LNCaP clone FGC (cell line): ENCODE measurements around the gene RBM28.

ENCODE experiments used
- DNase-seq: peaks from one replicate; pipeline ENCODE4 v3.0.0-alpha.2; 2011; ENCODE audit warnings: low read depth
- H3K4me3 ChIP-seq: 2 replicates; pipeline ENCODE4 v1.5.1; 2011; ENCODE audit warnings: mild to moderate bottlenecking, low read depth, low read length, control low read depth
- TF ChIP-seq, protein P1 (sequence below): IDR thresholded peaks from 2 replicates; pipeline ENCODE4 v1.5.1; 2012; ENCODE audit warnings: mild to moderate bottlenecking; ENCODE audit not compliant: control insufficient read depth, insufficient read depth; ENCODE audit errors: extremely low read depth

Gene RBM28

DNA sequence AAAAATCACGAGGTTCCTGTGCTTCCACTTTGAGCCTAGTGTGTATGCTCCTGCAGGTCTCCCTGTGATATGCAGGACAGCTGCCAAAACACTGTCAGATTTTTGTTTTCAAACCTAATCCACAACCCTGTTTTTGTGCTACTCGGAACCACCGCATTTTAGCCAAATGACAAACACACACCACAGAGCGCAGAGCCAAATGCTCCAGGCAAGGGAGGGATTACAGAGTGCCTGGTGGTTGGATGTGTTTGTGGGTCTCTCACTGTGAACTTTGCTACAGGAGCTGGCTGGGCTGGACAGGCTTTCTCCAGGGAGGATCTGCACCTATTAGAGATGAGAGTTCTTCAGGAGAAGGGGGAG, 5.7 kb upstream of the RBM28 start:
- no peak overlapping the region for H3K4me3 ChIP-seq
- TF ChIP-seq, protein P1, sequence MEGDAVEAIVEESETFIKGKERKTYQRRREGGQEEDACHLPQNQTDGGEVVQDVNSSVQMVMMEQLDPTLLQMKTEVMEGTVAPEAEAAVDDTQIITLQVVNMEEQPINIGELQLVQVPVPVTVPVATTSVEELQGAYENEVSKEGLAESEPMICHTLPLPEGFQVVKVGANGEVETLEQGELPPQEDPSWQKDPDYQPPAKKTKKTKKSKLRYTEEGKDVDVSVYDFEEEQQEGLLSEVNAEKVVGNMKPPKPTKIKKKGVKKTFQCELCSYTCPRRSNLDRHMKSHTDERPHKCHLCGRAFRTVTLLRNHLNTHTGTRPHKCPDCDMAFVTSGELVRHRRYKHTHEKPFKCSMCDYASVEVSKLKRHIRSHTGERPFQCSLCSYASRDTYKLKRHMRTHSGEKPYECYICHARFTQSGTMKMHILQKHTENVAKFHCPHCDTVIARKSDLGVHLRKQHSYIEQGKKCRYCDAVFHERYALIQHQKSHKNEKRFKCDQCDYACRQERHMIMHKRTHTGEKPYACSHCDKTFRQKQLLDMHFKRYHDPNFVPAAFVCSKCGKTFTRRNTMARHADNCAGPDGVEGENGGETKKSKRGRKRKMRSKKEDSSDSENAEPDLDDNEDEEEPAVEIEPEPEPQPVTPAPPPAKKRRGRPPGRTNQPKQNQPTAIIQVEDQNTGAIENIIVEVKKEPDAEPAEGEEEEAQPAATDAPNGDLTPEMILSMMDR = no peak
- DNase-seq = no peak

DNA sequence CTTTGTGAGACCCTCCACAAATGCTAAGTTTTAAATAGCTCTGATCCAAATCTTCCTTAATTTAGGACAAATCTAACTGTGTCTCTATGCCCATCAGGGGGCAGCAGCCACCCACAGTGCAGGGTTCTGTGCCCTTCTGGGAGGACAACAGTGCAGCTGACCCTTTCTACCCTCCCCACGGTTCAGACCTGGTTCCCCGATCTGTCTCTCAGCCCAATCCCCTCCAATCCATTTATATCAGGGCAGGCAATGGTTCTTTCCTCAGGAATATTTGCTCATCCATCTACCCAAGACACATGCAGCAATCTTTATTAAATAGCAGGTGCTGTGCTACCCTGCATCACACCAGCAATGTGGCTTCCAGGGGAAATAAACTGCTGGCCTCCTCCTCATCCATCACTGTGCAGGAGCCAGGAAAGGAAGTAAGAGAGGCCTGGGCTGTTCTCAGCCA, 4.0 kb upstream of the RBM28 start:
- no peak overlapping the region for H3K4me3 ChIP-seq
- TF ChIP-seq, protein P1 = peak; percentile 88
- DNase-seq = peak; percentile 8

DNA sequence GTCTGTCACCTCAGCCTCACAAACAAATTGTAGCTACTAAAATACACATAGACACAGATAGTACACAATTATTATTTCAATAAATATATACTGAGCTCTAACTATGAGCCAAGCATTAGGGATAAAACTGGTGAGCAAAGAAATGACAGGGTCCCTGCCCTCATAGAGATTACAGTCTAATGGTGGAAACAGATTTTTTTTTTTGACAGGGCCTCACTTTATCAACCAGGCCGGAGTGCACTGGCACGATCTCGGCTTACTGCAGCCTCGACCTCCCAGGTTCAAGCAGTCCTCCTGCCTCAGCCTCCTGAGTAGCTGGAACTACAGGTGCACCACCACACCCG, 695 bp upstream of the RBM28 start:
- no peak overlapping the region for H3K4me3 ChIP-seq
- no peak for DNase-seq
- TF ChIP-seq, protein P1 = no peak

DNA sequence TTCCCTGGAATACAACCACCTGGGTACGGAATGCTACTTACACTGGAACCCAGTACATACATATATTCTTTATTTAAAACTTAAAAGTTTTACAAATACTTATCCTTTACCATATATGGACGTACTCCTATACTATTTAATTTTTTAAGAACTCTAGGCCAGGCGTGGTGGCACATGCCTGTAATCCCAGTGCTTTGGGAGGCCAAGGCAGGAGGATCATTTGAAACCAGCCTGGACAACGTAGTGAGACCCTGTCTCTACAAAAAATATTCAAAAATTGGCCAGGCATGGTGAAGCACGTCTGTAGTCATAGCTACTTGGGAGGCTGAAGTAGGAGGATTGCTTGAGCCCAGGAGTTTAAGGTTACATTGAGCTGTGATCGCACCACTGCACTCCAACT, 2.0 kb downstream of the RBM28 start:
- TF ChIP-seq, protein P1 = no peak
- peak overlapping the region; percentile 92; the same call in 1 of the 2 replicates for H3K4me3 ChIP-seq
- no peak for DNase-seq

DNA sequence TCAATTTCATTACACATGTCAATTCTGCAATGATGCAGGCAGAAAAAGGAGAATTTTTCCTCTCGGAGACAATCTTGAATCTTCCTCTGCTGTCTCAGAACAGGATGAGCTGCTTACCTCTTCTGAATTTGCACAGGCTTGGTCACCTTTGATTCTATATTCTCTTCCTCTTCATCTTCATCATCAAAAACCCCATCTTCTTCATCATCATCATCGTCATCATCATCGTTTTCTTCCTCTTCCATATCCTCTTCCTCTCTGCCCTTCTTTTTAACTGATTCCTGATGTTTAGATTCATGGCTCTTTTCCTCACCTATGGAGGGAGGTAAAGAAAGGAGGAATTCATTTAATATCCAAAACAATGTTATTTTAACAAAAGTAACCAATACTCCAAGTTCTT, 8.0 kb downstream of the RBM28 start:
- no peak for DNase-seq
- TF ChIP-seq, protein P1 = no peak
- H3K4me3 ChIP-seq = no peak overlapping the region

DNA sequence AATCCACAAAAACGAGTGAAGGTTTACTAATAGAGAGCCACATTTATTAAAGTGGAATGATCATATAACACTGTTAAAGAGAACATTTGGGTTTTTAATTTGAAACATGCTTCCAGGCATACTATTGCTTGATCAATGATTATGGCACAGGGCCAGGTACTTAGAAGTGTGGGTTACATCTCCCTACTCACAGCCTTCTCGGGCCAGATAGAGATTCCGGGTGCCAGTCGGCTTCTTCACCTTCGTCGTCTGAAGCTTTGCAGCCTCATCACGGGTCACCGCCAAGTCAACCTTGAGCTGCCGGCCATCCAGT, 19.4 kb downstream of the RBM28 start:
- no peak for DNase-seq
- TF ChIP-seq, protein P1 = no peak
- no peak overlapping the region for H3K4me3 ChIP-seq

DNA sequence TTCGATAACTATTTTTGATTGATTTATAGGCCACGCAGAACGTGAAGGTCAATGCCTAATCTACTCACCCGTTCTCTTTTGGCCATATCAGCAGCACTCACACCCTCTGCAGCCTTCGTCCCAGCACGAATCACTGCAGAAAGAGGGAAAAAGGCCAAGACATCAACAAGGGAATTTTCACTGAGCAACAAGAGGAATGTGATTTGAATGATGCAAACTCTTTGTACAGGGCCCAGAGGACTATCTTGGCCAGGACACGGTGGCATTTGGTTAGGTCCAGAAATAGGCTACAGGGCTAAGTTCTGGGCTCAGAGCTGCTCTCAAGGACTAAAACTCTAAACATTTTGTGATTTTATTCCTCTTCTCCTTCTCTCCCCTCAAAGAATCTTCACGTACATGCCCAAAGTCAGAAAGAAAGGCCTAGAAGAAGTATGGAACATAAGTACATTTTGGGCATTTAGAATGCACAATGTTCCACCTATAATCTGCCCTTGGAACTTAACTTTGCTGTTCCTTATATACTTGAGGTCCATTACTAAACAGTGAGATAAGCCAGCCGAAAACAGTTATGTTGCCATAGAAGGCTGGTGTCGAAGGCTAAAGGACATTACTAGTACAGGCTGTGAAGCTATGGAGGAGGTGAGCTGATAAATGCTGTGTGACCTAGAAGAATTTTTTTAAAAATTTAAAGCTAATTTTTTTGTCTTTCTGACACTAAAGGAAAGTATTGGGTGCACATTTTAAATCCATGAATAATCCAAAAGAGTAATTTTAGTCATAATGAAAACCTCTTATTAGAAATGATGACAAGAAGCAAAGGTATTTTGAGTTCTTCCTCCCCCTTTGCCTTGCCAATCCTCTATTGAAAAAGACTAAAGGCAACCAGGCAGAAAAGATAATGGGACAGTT, 20.0 kb downstream of the RBM28 start:
- no peak overlapping the region for H3K4me3 ChIP-seq
- DNase-seq = no peak

More for the DNA sequence above, 20.0 kb downstream of the RBM28 start:
- TF ChIP-seq, protein P1 = no peak
